ENCODE measurements around the gene CCSER1.
"Not testable (repeated sequence)": the region's sequence is repeated elsewhere in the genome, so short reads cannot be mapped to it uniquely, and the experiment has no call there.

DNA sequence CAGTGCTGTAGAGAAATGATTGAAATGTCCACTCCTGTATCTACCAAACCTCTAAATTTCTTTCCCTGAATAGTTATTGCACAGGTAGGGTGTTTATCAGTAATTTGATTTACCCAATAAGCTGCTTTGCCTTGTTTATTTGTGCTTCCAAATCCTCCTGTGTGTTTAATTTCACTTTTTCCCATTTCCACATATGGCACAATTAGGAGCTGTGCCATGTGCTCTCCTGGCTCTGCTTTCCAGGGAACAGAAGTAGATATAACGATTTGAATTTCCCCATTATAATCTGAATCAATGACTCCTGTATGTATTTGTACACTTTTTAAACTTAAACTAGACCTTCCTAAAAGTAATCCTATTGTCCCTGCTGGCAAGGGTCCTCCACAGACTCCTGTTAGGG, 1057.9 kb downstream of the CCSER1 start:
- TF ChIP-seq, protein P1, sequence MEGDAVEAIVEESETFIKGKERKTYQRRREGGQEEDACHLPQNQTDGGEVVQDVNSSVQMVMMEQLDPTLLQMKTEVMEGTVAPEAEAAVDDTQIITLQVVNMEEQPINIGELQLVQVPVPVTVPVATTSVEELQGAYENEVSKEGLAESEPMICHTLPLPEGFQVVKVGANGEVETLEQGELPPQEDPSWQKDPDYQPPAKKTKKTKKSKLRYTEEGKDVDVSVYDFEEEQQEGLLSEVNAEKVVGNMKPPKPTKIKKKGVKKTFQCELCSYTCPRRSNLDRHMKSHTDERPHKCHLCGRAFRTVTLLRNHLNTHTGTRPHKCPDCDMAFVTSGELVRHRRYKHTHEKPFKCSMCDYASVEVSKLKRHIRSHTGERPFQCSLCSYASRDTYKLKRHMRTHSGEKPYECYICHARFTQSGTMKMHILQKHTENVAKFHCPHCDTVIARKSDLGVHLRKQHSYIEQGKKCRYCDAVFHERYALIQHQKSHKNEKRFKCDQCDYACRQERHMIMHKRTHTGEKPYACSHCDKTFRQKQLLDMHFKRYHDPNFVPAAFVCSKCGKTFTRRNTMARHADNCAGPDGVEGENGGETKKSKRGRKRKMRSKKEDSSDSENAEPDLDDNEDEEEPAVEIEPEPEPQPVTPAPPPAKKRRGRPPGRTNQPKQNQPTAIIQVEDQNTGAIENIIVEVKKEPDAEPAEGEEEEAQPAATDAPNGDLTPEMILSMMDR (conservative IDR thresholded peaks at IDR 0.05; ENCODE audit: low read length), result not testable (repeated sequence)
- TF ChIP-seq EZH2phosphoT487 (IDR thresholded peaks at IDR 0.05; ENCODE audit: borderline replicate concordance, low read depth, low read length), result not testable (repeated sequence)
